Measurements from ENCODE around the gene IL1R2.
"Not testable (repeated sequence)": the region's sequence is repeated elsewhere in the genome, so short reads cannot be mapped to it uniquely, and the experiment has no call there.

Gene IL1R2

GRCh38 chr2:102063941-102064678 is 72.3 kb downstream of the IL1R2 start:
- DNase-seq: peak; percentile 67

- DNase-seq: peak; percentile 56
Observed at GRCh38 chr2:102064679-102065674, 73.2 kb downstream of the IL1R2 start.

DNA sequence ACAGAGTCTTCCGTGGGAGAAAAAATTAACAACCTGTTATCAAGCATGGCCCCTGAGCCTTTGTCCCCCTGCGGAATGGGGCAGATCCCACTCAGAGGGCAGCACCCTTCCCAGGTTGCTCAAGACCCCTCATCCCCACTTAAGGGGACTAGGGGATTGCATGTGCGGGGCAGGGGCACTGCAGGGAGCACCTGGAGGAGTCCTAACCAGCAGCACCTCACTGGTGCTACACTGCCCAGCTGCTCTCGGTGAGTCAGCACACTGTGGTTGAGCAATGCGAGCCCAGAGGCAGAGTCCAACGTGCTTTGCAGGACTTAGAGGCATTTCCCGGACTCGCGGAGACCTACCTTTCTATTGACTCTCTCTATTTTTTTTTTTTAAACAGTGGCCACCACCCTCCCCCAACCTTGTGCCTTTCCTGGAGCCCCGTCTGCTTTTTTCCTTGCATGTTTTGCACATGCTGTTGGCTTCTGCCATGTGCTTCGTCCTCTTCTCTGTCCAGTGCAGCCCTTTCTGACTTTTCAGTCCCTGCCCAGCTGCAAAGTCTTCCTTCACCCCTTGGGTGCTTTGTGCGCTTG is 74.0 kb downstream of the IL1R2 start:
- DNase-seq: peak; percentile 41

DNA sequence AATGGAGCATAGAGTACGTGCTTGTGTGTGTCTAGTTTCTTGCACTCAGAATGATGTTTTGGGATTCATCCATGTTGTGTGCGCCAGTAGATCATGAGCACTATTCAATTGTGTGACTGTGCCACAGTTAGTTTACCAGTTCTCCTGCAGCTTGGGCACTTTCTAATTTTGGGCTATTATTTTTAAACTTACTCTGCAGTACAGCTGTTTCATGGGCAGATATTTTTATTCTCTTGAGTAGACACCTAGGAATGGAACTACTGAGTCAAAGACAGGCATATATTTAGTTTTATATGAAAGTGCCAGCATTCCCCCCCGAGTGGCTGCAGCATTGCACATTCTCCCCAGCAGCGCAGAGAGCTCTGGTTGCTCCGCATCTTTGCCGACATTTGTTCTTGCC is 74.8 kb downstream of the IL1R2 start:
- no peak for DNase-seq

- not testable (repeated sequence) for DNase-seq
Observed at GRCh38 chr2:102068126-102068525, 76.4 kb downstream of the IL1R2 start.

DNA sequence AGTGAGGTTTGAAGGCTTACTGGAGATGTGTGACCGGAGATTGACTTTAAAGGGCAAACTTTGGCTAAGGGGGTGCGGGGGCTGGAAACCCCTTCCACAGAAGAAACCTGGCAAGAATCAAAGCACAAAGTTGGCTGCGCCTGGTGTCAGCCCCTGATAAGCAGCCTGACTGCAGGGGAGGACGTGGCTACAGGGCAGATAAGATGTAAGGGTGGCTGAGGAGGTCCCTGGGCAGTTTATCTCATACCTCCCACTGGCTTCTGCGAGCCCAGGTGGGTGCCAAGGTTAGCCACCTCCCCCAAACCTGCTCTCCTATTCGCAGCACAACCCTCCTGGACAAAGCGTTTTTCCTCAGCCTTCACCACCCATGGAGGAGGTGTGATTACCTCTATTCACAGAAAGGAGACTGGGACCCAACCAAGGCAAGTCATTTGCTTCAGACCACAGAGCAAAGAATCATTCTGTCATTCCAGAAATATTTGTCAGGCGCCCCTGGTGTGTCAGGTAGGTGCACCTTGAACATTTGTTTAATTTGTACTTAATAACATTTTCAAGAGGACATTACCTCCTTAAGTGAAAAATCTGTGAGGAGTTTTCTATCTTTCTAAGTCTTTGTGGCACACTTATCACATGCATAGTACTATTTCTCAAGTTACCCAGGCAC is 77.7 kb downstream of the IL1R2 start:
- DNase-seq: no peak

- DNase-seq: no peak
Observed at GRCh38 chr2:102070058-102070642, 78.4 kb downstream of the IL1R2 start.

DNA sequence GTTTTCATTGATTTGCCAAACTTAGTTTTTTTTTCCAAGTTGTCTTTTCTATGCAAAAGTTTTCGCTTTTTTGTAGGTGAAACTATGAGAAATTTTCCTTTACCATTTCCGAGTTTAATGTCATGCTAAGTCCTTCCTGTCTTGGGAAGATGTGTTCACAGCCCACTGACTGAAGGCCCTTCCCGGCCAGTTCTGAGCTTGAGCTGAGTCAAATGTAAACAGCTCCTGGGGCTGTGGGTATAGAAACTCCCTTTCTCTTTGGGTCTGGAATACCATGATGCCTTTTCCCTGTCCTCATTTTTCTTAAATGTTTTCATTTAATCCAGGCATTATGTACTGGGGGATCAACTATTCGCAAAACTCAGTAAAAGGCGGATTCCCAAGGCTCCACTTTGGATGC is 81.0 kb downstream of the IL1R2 start:
- no peak for DNase-seq

GRCh38 chr2:102073168-102073724 is 81.5 kb downstream of the IL1R2 start:
- DNase-seq: no peak

DNA sequence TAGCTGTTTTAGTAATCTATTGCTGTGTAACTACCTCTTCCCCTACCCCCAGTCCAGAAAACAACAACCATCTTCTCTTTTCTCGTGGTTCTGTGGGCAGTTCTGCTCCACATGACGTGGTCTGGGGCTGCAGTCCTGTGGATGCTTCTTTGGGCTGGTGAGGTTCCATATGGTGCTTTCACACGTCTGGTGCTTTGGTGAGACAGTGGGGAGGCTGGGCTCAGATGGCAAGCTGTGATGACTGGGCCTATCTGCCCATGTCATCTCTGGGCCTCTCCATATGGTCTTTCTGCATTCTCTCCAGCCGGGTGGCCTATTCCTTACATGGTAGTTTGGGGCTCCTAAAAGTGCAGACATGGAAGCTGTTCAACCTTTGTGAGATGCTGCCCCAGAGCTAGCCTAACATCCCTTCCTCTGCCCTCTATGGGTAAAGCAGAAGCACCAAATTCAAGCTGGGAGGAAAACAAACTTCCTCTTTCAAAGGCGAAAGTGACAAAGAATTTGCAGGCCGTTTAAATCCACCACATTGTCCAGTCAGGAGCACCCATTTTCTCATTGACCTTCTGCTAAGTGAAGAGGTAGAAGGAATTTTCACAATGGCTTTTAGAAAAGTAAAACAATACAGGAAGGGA is 82.5 kb downstream of the IL1R2 start:
- no peak for DNase-seq

- no peak for DNase-seq
Observed at GRCh38 chr2:102075479-102075878, 83.7 kb downstream of the IL1R2 start.

- no peak for DNase-seq
Observed at GRCh38 chr2:102076512-102076911, 84.8 kb downstream of the IL1R2 start.
